Neural cell (in vitro differentiated cells): ENCODE measurements around the gene MAPK11.

Source experiments
- CTCF ChIP-seq: fragments of 450-650 bp; IDR thresholded peaks from 2 replicates; pipeline ENCODE4 v1.5.1; 2014; ENCODE audit warnings: antibody characterized with exemption, mild to moderate bottlenecking, moderate library complexity; ENCODE audit not compliant: poor library complexity, severe bottlenecking
- EP300 ChIP-seq: fragments of 450-650 bp; conservative IDR thresholded peaks from 2 replicates; pipeline ENCODE4 v1.6.1; 2014; ENCODE audit warnings: antibody characterized with exemption, mild to moderate bottlenecking, moderate library complexity; ENCODE audit not compliant: poor library complexity, severe bottlenecking
- EZH2 ChIP-seq: fragments of 200-600, 300-800 bp; shearing (Covaris generic), sonication (generic); IDR thresholded peaks from 2 replicates; pipeline ENCODE4 v1.6.1; 2014; ENCODE audit warnings: antibody characterized with exemption, low read length, borderline replicate concordance, mild to moderate bottlenecking; ENCODE audit not compliant: insufficient read depth, poor library complexity, severe bottlenecking
- POLR2AphosphoS5 ChIP-seq: IDR thresholded peaks from 2 replicates; pipeline ENCODE4 v1.6.1; 2012
- RAD21 ChIP-seq: fragments of 450-650 bp; conservative IDR thresholded peaks from 2 replicates; pipeline ENCODE4 v1.6.1; 2014; ENCODE audit warnings: antibody characterized with exemption, mild to moderate bottlenecking, moderate library complexity
- REST ChIP-seq: IDR thresholded peaks from 2 replicates; pipeline ENCODE4 v1.6.1; 2012; ENCODE audit warnings: borderline replicate concordance
- SMC3 ChIP-seq: fragments of 450-650 bp; conservative IDR thresholded peaks from 2 replicates; pipeline ENCODE4 v1.6.1; 2014; ENCODE audit warnings: antibody characterized with exemption, mild to moderate bottlenecking, moderate library complexity; ENCODE audit not compliant: poor library complexity
- TAF1 ChIP-seq: IDR thresholded peaks from 2 replicates; pipeline ENCODE4 v1.6.1; 2012; ENCODE audit warnings: low read depth

- TF ChIP-seq CTCF (no peak), RAD21 (no peak), EP300 (no peak), POLR2AphosphoS5 (no peak), EZH2 (no peak), TAF1 (no peak), SMC3 (no peak), REST (no peak)
Measured at GRCh38 chr22:50308597-50308935, 38.4 kb upstream of the MAPK11 start.
